ENCODE measurements around the gene SPRR2D. TPM values are rescaled to one million over a fixed set of nuclear protein-coding genes. Genes with fewer than 3 reads are reported as not detected.
"Not testable (repeated sequence)": the region's sequence is repeated elsewhere in the genome, so short reads cannot be mapped to it uniquely, and the experiment has no call there.

SPRR2D gene
- not detected for polyA plus RNA-seq (2012; ENCODE audit: missing spikeins)

GRCh38 chr1:153040950-153041631 is at the start of gene SPRR2D:
SPRR2D (minus strand) TSS chr1:153041120; CDS start chr1:153040346, 774 bp downstream.
- no peak for FAIRE-seq
- TF ChIP-seq TAF1 (IDR thresholded peaks at IDR 0.05; ENCODE audit: borderline replicate concordance, low read depth, low read length) (no peak), POLR2AphosphoS5 (IDR thresholded peaks at IDR 0.05; ENCODE audit: low read depth, low read length) (no peak), POLR2A (IDR thresholded peaks at IDR 0.05; ENCODE audit: low read depth, low read length) (no peak)
- no peak for DNase-seq (ENCODE audit: insufficient read length)

GRCh38 chr1:153087652-153088051 is 46.7 kb upstream of the SPRR2D start:
- no peak for FAIRE-seq
- no peak for DNase-seq (ENCODE audit: insufficient read length)
- no peak for TF ChIP-seq TAF1 (IDR thresholded peaks at IDR 0.05; ENCODE audit: borderline replicate concordance, low read depth, low read length)

- FAIRE-seq (no peak), DNase-seq (ENCODE audit: insufficient read length) (no peak)
- TF ChIP-seq TAF1 (IDR thresholded peaks at IDR 0.05; ENCODE audit: borderline replicate concordance, low read depth, low read length) = no peak
- TF ChIP-seq POLR2AphosphoS5 (IDR thresholded peaks at IDR 0.05; ENCODE audit: low read depth, low read length) = no peak
- TF ChIP-seq POLR2A (IDR thresholded peaks at IDR 0.05; ENCODE audit: low read depth, low read length) = no peak
These were observed 40.8 kb upstream of the SPRR2D start for GRCh38 chr1:153081736-153082135.

- no peak for DNase-seq (ENCODE audit: insufficient read length)
- FAIRE-seq = no peak
- no peak for TF ChIP-seq POLR2A (IDR thresholded peaks at IDR 0.05; ENCODE audit: low read depth, low read length)
- TF ChIP-seq TAF1 (IDR thresholded peaks at IDR 0.05; ENCODE audit: borderline replicate concordance, low read depth, low read length) = no peak
- TF ChIP-seq POLR2AphosphoS5 (IDR thresholded peaks at IDR 0.05; ENCODE audit: low read depth, low read length) = no peak
These were observed 32.1 kb upstream of the SPRR2D start for GRCh38 chr1:153072806-153073726.

GRCh38 chr1:153071511-153071910 is 30.6 kb upstream of the SPRR2D start, which contains the start of gene SPRR2B:
SPRR2B (minus strand) TSS chr1:153071611; CDS start chr1:153070839, 772 bp downstream.
- no peak for FAIRE-seq
- no peak for DNase-seq (ENCODE audit: insufficient read length)
- TF ChIP-seq TAF1 (IDR thresholded peaks at IDR 0.05; ENCODE audit: borderline replicate concordance, low read depth, low read length) (no peak), POLR2A (IDR thresholded peaks at IDR 0.05; ENCODE audit: low read depth, low read length) (no peak), POLR2AphosphoS5 (IDR thresholded peaks at IDR 0.05; ENCODE audit: low read depth, low read length) (no peak)

- DNase-seq (ENCODE audit: insufficient read length) = no peak
- TF ChIP-seq TAF1 (IDR thresholded peaks at IDR 0.05; ENCODE audit: borderline replicate concordance, low read depth, low read length) = no peak
- no peak for TF ChIP-seq POLR2AphosphoS5 (IDR thresholded peaks at IDR 0.05; ENCODE audit: low read depth, low read length)
- TF ChIP-seq POLR2A (IDR thresholded peaks at IDR 0.05; ENCODE audit: low read depth, low read length) = no peak
- peak; percentile 67 for FAIRE-seq
These were observed 29.3 kb upstream of the SPRR2D start for GRCh38 chr1:153070243-153070642.

GRCh38 chr1:153058826-153059784 is 18.2 kb upstream of the SPRR2D start:
- TF ChIP-seq TAF1 (IDR thresholded peaks at IDR 0.05; ENCODE audit: borderline replicate concordance, low read depth, low read length) = no peak
- no peak for TF ChIP-seq POLR2AphosphoS5 (IDR thresholded peaks at IDR 0.05; ENCODE audit: low read depth, low read length)
- no peak for TF ChIP-seq POLR2A (IDR thresholded peaks at IDR 0.05; ENCODE audit: low read depth, low read length)
- DNase-seq (ENCODE audit: insufficient read length) = no peak
- no peak for FAIRE-seq

GRCh38 chr1:153058154-153058553 is 17.2 kb upstream of the SPRR2D start:
- FAIRE-seq (no peak), DNase-seq (ENCODE audit: insufficient read length) (no peak)
- TF ChIP-seq POLR2AphosphoS5 (IDR thresholded peaks at IDR 0.05; ENCODE audit: low read depth, low read length) (no peak), POLR2A (IDR thresholded peaks at IDR 0.05; ENCODE audit: low read depth, low read length) (no peak), TAF1 (IDR thresholded peaks at IDR 0.05; ENCODE audit: borderline replicate concordance, low read depth, low read length) (no peak)

- FAIRE-seq = peak; percentile 21
- TF ChIP-seq POLR2A (IDR thresholded peaks at IDR 0.05; ENCODE audit: low read depth, low read length) (no peak), TAF1 (IDR thresholded peaks at IDR 0.05; ENCODE audit: borderline replicate concordance, low read depth, low read length) (no peak), POLR2AphosphoS5 (IDR thresholded peaks at IDR 0.05; ENCODE audit: low read depth, low read length) (no peak)
- DNase-seq (ENCODE audit: insufficient read length) = no peak
These were observed 16.5 kb upstream of the SPRR2D start, which contains the start of gene SPRR2A for GRCh38 chr1:153057375-153057774. SPRR2A (minus strand) TSS chr1:153057512; CDS start chr1:153056735, 777 bp downstream.

- not testable (repeated sequence) for DNase-seq (ENCODE audit: insufficient read length); FAIRE-seq
These were observed 15.2 kb upstream of the SPRR2D start for GRCh38 chr1:153056111-153056510.

GRCh38 chr1:153049211-153049610 is 8.3 kb upstream of the SPRR2D start:
- TF ChIP-seq TAF1 (IDR thresholded peaks at IDR 0.05; ENCODE audit: borderline replicate concordance, low read depth, low read length) = no peak
- no peak for TF ChIP-seq POLR2A (IDR thresholded peaks at IDR 0.05; ENCODE audit: low read depth, low read length)
- TF ChIP-seq POLR2AphosphoS5 (IDR thresholded peaks at IDR 0.05; ENCODE audit: low read depth, low read length) = no peak
- FAIRE-seq = no peak
- no peak for DNase-seq (ENCODE audit: insufficient read length)

Data from GM12892 (cell line).